Epithelial cell of esophagus (primary cell): ENCODE results near the gene SPATA32.

Source experiments
- DNase-seq: peaks from one replicate; pipeline ENCODE4 v3.0.0; 2010; ENCODE audit warnings: low read depth
- H3K4me3 ChIP-seq: 2 replicates; pipeline ENCODE4 v1.5.1; 2011; ENCODE audit warnings: mild to moderate bottlenecking, low read length, control low read depth
- TF ChIP-seq, protein P1 (sequence below): IDR thresholded peaks from 2 replicates; pipeline ENCODE4 v1.5.1; 2011; ENCODE audit warnings: low read depth, mild to moderate bottlenecking, low read length, control low read depth, inconsistent platforms; ENCODE audit not compliant: insufficient read depth; ENCODE audit errors: missing control alignments

The SPATA32 gene

DNA sequence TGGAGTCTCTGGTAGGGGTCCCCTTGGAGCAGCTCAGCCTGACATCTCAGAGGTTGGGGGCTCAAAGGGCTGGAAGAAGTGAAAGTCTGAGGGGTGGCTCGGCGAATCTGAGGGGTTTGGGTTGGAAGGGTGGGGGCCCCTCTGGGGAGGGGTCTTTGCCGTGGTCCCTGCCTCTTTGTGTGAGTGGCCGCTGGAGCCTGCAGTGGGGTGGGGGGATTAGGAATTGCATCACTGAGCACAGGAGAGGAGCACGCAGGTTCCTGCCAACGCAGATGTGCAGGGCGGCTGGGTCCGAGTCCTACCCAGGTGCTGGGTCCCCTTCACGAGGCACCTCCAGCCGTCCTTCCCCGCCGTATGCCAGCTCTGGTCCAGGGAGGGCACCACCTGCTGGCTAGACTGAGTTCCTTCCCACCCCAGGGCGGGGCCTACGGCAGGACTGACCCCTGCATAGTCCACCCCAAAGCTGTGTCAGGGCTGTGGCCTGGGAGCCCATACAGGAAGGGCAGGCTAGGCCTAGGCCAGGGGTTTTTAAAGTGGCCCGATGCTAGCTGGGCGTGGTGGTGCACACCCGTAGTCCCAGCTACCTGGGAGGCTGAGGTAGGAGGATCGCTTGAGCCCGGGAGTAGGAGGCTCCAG is 30.3 kb downstream of the SPATA32 start:
- TF ChIP-seq, protein P1, sequence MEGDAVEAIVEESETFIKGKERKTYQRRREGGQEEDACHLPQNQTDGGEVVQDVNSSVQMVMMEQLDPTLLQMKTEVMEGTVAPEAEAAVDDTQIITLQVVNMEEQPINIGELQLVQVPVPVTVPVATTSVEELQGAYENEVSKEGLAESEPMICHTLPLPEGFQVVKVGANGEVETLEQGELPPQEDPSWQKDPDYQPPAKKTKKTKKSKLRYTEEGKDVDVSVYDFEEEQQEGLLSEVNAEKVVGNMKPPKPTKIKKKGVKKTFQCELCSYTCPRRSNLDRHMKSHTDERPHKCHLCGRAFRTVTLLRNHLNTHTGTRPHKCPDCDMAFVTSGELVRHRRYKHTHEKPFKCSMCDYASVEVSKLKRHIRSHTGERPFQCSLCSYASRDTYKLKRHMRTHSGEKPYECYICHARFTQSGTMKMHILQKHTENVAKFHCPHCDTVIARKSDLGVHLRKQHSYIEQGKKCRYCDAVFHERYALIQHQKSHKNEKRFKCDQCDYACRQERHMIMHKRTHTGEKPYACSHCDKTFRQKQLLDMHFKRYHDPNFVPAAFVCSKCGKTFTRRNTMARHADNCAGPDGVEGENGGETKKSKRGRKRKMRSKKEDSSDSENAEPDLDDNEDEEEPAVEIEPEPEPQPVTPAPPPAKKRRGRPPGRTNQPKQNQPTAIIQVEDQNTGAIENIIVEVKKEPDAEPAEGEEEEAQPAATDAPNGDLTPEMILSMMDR = no peak
- no peak for DNase-seq
- H3K4me3 ChIP-seq = no peak overlapping the region

DNA sequence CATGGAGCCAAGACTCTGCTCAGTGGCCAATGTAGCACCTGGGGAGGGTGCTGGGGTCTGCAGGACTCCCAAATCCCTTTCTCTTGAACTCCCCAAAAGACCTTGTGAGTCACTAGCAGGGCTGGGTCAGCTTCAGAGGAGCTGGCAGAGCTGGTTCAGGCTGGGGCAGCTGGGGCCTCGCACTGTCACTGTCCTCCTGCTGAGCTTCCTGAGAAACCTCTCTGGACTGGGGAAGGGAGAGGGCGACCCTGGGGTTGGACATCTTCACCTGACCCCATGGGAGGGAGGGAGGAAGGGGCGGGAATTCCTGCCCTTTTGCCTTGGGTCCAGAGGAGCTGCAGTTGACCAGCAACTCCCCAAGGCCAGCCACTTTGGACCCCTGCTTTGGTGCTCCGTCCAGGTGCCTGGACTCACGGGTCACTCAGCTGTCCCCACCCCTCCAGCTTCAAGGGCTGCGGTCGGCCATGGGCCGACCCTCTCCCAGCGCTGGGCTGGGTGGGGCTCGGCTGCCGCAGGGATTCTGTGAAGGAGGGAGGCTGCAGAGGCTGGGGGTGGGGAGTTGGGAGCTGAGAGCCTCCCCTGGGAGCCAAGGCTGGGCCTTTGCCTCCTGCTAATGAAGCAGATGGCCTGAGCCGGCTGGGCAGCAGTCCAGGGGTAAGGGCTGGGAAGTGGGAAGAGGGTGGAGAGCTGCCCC is 31.0 kb downstream of the SPATA32 start:
- no peak overlapping the region for H3K4me3 ChIP-seq
- TF ChIP-seq, protein P1 = no peak
- DNase-seq = peak; percentile 71

DNA sequence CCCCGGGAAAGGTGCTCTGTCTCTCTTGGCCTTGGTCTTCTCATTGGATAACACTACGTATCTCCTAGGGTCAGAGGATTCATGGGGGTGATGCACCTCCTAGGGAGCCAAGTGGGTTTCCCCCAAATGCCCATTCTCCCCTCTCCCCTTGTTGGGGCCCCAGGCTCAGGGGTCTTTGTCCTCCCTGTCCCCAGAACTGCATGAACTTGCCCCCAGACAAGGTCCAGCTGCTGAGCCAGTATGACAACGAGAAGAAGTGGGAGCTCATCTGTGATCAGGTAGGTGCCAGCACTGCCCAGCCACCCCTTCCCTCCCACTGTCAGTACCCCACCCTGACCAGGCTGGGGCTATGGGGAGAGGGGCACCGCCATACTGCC is 31.5 kb downstream of the SPATA32 start:
- no peak for DNase-seq
- H3K4me3 ChIP-seq = no peak overlapping the region
- TF ChIP-seq, protein P1 = no peak

DNA sequence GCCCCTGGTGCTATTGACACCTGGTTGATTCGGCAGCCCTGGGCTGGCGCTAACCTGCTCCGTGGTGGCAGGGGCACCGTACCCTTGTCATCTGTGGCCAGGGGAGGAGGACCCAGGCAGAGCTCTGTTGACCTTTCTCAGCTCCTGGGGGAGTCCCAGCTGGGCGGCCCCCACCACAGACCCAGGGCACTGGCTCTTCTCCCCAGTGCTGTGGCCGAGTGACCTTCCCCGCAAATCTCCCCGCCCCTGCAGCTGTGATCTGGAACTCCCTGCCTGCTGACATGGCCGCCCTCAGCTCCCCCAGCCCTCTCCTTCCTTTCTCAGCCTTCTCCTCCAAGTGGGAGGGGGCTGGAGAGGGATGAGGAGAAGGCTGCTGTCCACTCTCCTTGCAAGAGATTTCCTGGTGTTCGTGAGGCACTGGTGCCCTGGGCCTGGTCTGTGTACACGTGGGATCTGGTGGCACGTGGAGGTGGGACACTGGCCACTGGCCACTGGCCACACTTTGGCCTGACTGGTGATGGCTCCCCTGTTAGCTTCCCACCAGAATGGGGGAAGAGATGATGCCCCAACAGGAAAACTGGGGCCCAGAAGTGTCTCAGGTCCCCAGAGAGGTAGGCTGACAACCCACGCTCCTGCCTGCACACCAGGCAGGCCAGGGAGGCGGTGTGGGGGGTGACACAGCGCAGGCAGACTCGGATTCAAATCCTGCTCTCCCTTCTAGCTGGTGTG is 32.0 kb downstream of the SPATA32 start:
- H3K4me3 ChIP-seq = no peak overlapping the region
- TF ChIP-seq, protein P1 = no peak
- no peak for DNase-seq

DNA sequence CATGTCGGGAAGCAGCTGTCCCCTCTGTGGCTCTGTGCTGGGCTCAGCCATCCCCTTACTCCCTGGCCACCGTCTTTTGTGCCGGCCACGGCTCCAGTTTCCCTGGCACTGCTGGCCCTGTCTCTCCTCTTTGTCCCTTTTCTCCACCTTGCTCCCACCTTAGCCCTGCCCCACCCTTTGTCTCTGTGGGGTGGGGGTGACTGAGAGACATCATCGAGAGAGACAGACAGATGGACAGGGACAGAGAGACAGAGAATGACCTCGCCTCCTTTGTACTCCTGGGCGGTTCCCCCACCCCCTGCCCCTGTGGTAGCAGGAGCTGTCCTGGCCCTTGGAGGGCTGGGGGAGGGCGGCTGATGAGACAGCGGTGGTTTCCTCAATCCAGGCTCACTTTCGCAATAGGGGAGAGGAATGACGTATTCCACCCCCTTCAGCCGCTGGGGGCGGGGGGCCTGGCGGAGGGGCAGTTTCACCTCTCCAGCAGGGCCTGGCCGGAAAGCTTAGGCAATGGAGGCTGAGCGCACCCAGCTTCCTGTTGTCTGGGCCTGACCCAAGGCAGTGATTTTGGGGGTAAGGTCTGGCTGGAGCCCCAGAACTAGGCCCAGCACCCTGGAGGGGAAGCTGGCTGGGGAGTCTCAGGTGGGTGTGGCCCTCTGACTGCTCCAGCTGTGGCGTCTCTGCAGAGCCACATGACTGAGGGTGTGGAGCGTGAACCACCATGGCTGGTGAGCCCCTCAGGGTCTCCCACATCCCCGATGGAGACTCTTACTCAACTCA is 32.9 kb downstream of the SPATA32 start:
- TF ChIP-seq, protein P1 = no peak
- DNase-seq = peak; percentile 89
- H3K4me3 ChIP-seq = no peak overlapping the region

DNA sequence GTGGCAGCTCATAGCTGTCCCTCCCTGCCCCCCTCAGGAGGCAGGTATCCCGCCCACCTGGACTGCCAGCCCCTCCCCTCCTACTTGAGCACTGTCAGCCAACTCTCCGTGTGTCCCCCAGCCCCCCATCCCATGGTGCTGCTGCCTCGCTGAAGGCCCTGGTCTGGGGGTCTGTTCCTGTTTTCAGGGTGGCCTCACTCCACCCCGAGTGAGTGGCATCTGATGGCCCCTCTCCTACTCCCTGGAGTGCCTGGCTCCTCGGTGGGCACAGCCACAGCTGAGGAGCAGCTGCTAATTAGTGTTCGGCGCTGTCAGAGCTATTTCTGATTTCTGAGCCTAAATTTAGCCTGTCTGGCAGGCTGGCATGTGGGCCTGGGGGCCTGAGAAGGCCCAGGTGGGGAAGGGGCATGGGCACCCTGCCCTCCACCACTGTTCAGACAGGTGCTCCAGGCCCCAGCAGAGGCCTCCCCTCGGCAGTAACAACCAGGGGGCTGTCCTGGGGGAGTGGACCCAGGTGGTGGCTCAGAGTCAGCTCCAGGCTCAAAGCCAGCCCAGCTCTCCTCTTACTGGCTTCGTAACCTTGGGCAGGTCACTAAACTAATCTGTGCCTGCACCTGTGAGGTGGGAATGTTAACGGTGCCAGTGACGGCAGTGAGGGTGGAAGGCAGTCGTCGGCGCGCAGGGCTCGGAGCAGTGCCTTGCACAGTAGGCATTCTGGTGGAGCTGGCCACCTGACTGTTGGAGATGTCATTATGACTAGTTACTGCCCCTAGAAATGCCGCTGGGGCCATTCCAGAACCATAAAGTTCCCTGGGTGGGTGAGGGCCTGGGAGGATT is 33.8 kb downstream of the SPATA32 start:
- no peak overlapping the region for H3K4me3 ChIP-seq
- TF ChIP-seq, protein P1 = no peak
- DNase-seq = no peak
